ENCODE data around the gene KIAA1549. TPM values are rescaled to one million over a fixed set of nuclear protein-coding genes. Genes with fewer than 3 reads are reported as not detected.
"Not testable (repeated sequence)": the region's sequence is repeated elsewhere in the genome, so short reads cannot be mapped to it uniquely, and the experiment has no call there.

The KIAA1549 gene
- total RNA-seq, 2 donors from 2014 or later, result 0.95 to 1.8 TPM

DNA sequence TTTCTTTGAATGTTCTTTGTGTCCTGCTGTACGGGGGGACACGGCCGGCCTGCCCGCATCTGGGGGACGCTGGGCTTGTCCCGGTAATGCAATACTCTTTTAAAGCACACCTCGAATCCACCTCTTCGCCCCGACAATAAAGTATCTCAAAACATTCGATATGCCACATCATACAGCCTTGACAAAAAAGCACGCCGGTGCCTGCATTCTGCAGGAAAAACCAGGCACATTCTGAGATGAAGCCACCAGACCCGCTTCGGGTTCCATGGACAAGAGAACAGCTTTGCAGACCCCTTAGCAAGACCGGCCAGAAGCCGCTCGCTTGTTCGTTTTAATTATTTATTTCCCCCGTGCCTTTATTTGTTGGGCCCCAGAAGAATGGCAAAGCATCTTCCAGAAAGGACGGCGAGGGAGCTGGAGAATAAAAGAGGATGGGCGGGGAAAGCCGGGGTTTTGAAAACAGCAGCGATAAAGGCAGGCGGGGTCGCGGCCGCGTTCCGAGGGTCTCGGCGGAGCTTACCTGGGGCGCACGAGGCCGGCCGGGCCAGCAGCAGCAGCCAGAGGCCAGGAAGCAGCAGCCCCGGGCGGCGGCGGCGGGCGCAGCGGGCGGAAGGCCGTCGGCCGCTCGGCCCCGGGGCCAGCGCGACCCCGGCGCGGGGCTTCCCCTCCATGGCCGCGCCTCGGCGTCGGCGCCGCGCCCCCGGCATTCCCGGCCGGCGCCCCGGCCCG lies 462 bp downstream of the KIAA1549 start:
- Histone ChIP-seq H3K36me3 (no peaks in the 10 kb centered on the region), H3K4me1 (ENCODE audit: control insufficient read depth in 1 of 2, low read depth in 2 of 2) (peaks cover 0 to 16% of the 10 kb centered on the region in 2 donors), H3K27me3 (replicated peaks; ENCODE audit: insufficient read depth) (no peaks in the 10 kb centered on the region), H3K9me3 (no peaks in the 10 kb centered on the region), H3K27ac (no peak overlapping the region), H3K4me3 (peak overlapping the region; percentile 73)
- ATAC-seq (ENCODE audit: insufficient number of reproducible peaks, low FRiP score, low read depth) (no peak), DNase-seq (ENCODE audit: low spot score) (no peak)
- TF ChIP-seq, protein P1, sequence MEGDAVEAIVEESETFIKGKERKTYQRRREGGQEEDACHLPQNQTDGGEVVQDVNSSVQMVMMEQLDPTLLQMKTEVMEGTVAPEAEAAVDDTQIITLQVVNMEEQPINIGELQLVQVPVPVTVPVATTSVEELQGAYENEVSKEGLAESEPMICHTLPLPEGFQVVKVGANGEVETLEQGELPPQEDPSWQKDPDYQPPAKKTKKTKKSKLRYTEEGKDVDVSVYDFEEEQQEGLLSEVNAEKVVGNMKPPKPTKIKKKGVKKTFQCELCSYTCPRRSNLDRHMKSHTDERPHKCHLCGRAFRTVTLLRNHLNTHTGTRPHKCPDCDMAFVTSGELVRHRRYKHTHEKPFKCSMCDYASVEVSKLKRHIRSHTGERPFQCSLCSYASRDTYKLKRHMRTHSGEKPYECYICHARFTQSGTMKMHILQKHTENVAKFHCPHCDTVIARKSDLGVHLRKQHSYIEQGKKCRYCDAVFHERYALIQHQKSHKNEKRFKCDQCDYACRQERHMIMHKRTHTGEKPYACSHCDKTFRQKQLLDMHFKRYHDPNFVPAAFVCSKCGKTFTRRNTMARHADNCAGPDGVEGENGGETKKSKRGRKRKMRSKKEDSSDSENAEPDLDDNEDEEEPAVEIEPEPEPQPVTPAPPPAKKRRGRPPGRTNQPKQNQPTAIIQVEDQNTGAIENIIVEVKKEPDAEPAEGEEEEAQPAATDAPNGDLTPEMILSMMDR (IDR thresholded peaks at IDR 0.05), result no peak

GRCh38 chr7:138979988-138980562 lies 1.1 kb downstream of the KIAA1549 start:
- H3K4me1 ChIP-seq (ENCODE audit: control insufficient read depth in 1 of 2, low read depth in 2 of 2), result peaks cover 0 to 16% of the 10 kb centered on the region in 2 donors
- peak overlapping the region; percentile 73 for H3K4me3 ChIP-seq
- TF ChIP-seq, protein P1 (IDR thresholded peaks at IDR 0.05), result no peak
- no peak overlapping the region for H3K27ac ChIP-seq
- ATAC-seq (ENCODE audit: insufficient number of reproducible peaks, low FRiP score, low read depth) (no peak), DNase-seq (ENCODE audit: low spot score) (no peak)
- no peaks in the 10 kb centered on the region for H3K9me3 ChIP-seq
- no peaks in the 10 kb centered on the region for H3K36me3 ChIP-seq
- no peaks in the 10 kb centered on the region for H3K27me3 ChIP-seq (replicated peaks; ENCODE audit: insufficient read depth)

DNA sequence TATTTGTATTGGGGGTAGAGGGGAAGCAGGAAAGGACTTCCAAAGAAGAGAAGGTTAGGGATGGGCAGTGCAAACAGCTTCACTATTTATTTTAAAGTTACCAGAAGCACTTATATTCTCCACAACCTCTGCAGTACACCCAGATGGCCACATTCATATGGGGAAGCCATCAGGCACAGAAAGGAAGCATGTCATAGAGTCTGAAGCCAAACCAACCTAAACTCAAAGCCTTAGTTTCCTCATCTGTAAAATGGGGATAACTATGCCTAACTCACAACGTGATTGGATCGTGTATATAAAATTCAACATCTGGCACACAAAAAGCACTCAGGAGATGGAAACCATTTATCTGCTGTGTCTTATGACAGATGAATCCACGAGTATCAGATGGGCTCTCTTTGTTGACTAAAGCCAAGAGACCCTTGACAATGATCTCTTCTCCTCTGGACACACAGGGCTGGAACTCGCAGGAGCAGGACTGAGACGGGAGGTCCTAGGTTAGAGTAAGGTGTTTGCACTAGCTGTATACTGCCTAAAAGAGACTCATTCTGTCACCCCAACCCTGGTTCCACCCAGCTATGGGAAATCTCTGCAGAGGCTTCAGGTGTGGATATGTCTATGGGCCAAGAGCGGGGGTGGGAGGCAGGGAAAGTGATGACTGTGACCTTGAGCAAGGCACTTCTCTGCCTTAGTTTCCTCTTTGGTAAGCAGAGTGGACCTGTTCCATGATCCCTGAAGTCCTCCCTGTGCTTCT lies 1.8 kb downstream of the KIAA1549 start:
- H3K27me3 ChIP-seq (replicated peaks; ENCODE audit: insufficient read depth), result no peaks in the 10 kb centered on the region
- no peaks in the 10 kb centered on the region for H3K36me3 ChIP-seq
- no peaks in the 10 kb centered on the region for H3K9me3 ChIP-seq
- H3K4me3 ChIP-seq, result no peak overlapping the region
- TF ChIP-seq, protein P1 (IDR thresholded peaks at IDR 0.05), result no peak
- H3K27ac ChIP-seq, result no peak overlapping the region
- H3K4me1 ChIP-seq (ENCODE audit: control insufficient read depth in 1 of 2, low read depth in 2 of 2), result peaks cover 0 to 16% of the 10 kb centered on the region in 2 donors
- ATAC-seq (ENCODE audit: insufficient number of reproducible peaks, low FRiP score, low read depth) (no peak), DNase-seq (ENCODE audit: low spot score) (no peak)

DNA sequence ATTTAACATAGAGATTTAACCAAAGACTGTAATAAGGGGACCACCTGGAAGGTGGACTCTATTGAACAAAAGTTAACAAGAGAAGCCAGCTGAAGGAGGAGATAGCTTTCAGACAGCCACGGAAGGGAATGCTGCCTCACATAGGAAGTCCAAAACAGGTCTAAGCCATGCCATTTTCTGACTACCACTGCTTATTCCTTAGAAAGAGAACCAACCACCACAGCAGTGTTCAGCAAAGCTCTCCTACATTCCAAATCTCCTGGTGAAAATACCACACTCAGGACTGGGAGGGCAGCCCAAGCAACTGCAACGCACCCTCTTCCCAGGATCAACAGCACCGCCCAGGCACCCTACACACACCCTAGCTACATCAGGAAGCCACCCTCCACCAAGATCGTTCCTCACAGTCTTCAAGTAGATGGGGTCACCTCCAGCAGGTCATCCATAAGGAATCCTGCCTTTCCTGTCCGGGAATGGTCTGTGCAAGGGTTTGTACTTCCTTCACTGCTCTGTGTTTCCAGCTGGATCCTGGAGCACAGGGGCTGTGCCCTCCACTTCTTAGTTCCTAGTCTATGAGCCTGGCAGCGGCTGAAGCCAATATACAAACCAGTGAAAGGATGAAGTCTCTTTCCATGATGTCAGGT lies 2.5 kb downstream of the KIAA1549 start:
- H3K4me1 ChIP-seq (ENCODE audit: control insufficient read depth in 1 of 2, low read depth in 2 of 2), result peaks cover 0 to 16% of the 10 kb centered on the region in 2 donors
- no peak overlapping the region for H3K4me3 ChIP-seq
- H3K36me3 ChIP-seq, result no peaks in the 10 kb centered on the region
- H3K9me3 ChIP-seq, result no peaks in the 10 kb centered on the region
- DNase-seq (ENCODE audit: low spot score), result no peak
- no peaks in the 10 kb centered on the region for H3K27me3 ChIP-seq (replicated peaks; ENCODE audit: insufficient read depth)
- ATAC-seq (ENCODE audit: insufficient number of reproducible peaks, low FRiP score, low read depth), result no peak
- TF ChIP-seq, protein P1 (IDR thresholded peaks at IDR 0.05), result no peak
- H3K27ac ChIP-seq, result no peak overlapping the region

GRCh38 chr7:138976161-138976560 lies 5.0 kb downstream of the KIAA1549 start:
- not testable (repeated sequence) for ATAC-seq (ENCODE audit: insufficient number of reproducible peaks, low FRiP score, low read depth); H3K9me3 ChIP-seq; H3K4me3 ChIP-seq; H3K27ac ChIP-seq; H3K27me3 ChIP-seq (replicated peaks; ENCODE audit: insufficient read depth); H3K4me1 ChIP-seq (ENCODE audit: control insufficient read depth in 1 of 2, low read depth in 2 of 2); DNase-seq (ENCODE audit: low spot score); H3K36me3 ChIP-seq
